H1 (cell line): ENCODE results near the gene ANKRD53. TPM values are rescaled to one million over a fixed set of nuclear protein-coding genes. Genes with fewer than 3 reads are reported as not detected.

Experiments used
- CTCF ChIA-PET: fragments of 300-600 bp; sonication (Branson Sonifier 250); formaldehyde crosslinking; loops from one replicate; lab custom pipeline; 2021; ENCODE audit not compliant: partially characterized antibody; lab: Charles Lee
- POLR2A ChIA-PET: fragments of 300-600 bp; sonication (Branson Sonifier 250); formaldehyde crosslinking; loops from one replicate; lab custom pipeline; 2021; ENCODE audit warnings: inconsistent platforms; ENCODE audit not compliant: partially characterized antibody; lab: Charles Lee
- DNase-seq, 2 experiments: peaks; one replicate each; pipeline versions ENCODE4 v3.0.0 to v3.0.0-alpha.2; 2010 to 2022; ENCODE audit warnings: low spot score in 2 of 2, low read depth in 1 of 2, mixed read lengths in 1 of 2
- FAIRE-seq: peaks from 2 replicates; lab custom pipeline; 2011; peaks lifted over from hg19 to GRCh38; lab: Jason Lieb, UNC
- H2AFZ ChIP-seq: 2 replicates; pipeline ENCODE4 v1.8.1; 2012; ENCODE audit warnings: low read length, inconsistent platforms
- H2AK5ac ChIP-seq: 2 replicates; pipeline ENCODE4 v1.6.1; 2013; ENCODE audit warnings: low read depth, low read length
- H2BK120ac ChIP-seq: replicated peaks from 2 replicates; pipeline ENCODE3; 2013; ENCODE audit warnings: low read depth, low read length, inconsistent platforms
- H2BK12ac ChIP-seq: 2 replicates; pipeline ENCODE4 v1.6.1; 2013; ENCODE audit warnings: low read depth, low read length
- H2BK15ac ChIP-seq: 2 replicates; pipeline ENCODE4 v1.6.1; 2013; ENCODE audit warnings: low read length
- H2BK20ac ChIP-seq: 2 replicates; pipeline ENCODE4 v1.6.1; 2013; ENCODE audit warnings: low read length
- H2BK5ac ChIP-seq: 2 replicates; pipeline ENCODE4 v1.6.1; 2013; ENCODE audit warnings: low read depth, low read length
- H3K14ac ChIP-seq: 2 replicates; pipeline ENCODE4 v1.6.1; 2013; ENCODE audit warnings: inconsistent platforms; ENCODE audit not compliant: insufficient read length
- H3K18ac ChIP-seq: 2 replicates; pipeline ENCODE4 v1.6.1; 2013; ENCODE audit warnings: low read length; ENCODE audit errors: extremely low read depth
- H3K23ac ChIP-seq: 2 replicates; pipeline ENCODE4 v1.6.1; 2013; ENCODE audit warnings: inconsistent platforms; ENCODE audit not compliant: insufficient read length
- H3K23me2 ChIP-seq: 2 replicates; pipeline ENCODE4 v1.6.1; 2013; ENCODE audit warnings: low read depth, low read length
- H3K27ac ChIP-seq: 2 replicates; pipeline ENCODE4 v1.6.1; 2011; ENCODE audit warnings: low read depth, low read length, inconsistent platforms
- H3K27me3 ChIP-seq, 4 experiments: replicated peaks in 1 of 4; 1 replicate in 1 of 4; 2 replicates in 3 of 4; pipeline versions ENCODE4 v1.6.1 to v1.8.1; 2011 to 2013; ENCODE audit warnings: low read length in 3 of 4, mild to moderate bottlenecking in 3 of 4, inconsistent platforms in 2 of 4, mixed read lengths in 2 of 4, moderate library complexity in 1 of 4; ENCODE audit not compliant: control insufficient read depth in 3 of 4, insufficient read depth in 3 of 4; ENCODE audit errors: extremely low read depth in 1 of 4
- H3K36me3 ChIP-seq, 4 experiments: 2 replicates each; pipeline versions ENCODE4 v1.6.1 to v1.8.1; 2011 to 2013; ENCODE audit warnings: mild to moderate bottlenecking in 4 of 4, low read length in 3 of 4, moderate library complexity in 2 of 4, control low read depth in 1 of 4, inconsistent platforms in 1 of 4; ENCODE audit not compliant: insufficient read depth in 4 of 4, control insufficient read depth in 2 of 4
- H3K4ac ChIP-seq: replicated peaks from 2 replicates; pipeline ENCODE3; 2013; ENCODE audit warnings: low read length, low read depth, mixed read lengths, inconsistent platforms; ENCODE audit not compliant: insufficient read length
- H3K4me1 ChIP-seq, 4 experiments: replicated peaks in 1 of 4; 1 replicate in 1 of 4; 2 replicates in 3 of 4; pipeline versions ENCODE4 v1.6.1 to v1.8.1; 2011 to 2013; ENCODE audit warnings: low read length in 3 of 4, inconsistent platforms in 2 of 4, mixed read lengths in 1 of 4; ENCODE audit not compliant: insufficient read depth in 4 of 4, control insufficient read depth in 3 of 4
- H3K4me2 ChIP-seq, 2 experiments: 2 replicates each; pipeline versions ENCODE4 v1.6.1 to v1.8.1; 2011 to 2013; ENCODE audit warnings: low read depth in 2 of 2, low read length in 2 of 2, control low read depth in 1 of 2, inconsistent platforms in 1 of 2, mild to moderate bottlenecking in 1 of 2; ENCODE audit not compliant: insufficient read depth in 1 of 2
- H3K4me3 ChIP-seq, 4 experiments: fragments of 200-600, 300-600 bp in 1 of 4; sonication (generic), shearing (Covaris generic), sonication (Bioruptor Twin) in 1 of 4; 2 replicates each; pipeline versions ENCODE4 v1.5.1 to v1.8.1; 2011 to 2016; ENCODE audit warnings: low read length in 4 of 4, low read depth in 3 of 4, control low read depth in 2 of 4, inconsistent platforms in 2 of 4, mild to moderate bottlenecking in 2 of 4, mixed read lengths in 1 of 4, moderate library complexity in 1 of 4; ENCODE audit not compliant: insufficient read depth in 2 of 4; ENCODE audit errors: extremely low read depth in 1 of 4
- H3K56ac ChIP-seq: replicated peaks from 2 replicates; pipeline ENCODE3; 2013; ENCODE audit warnings: low read depth, mild to moderate bottlenecking, mixed read lengths, low read length, inconsistent platforms; ENCODE audit not compliant: insufficient read length
- H3K79me1 ChIP-seq: 2 replicates; pipeline ENCODE4 v1.6.1; 2013; ENCODE audit warnings: low read depth, low read length, control low read depth
- H3K79me2 ChIP-seq, 2 experiments: 2 replicates each; pipeline versions ENCODE4 v1.6.1 to v1.8.1; 2012 to 2013; ENCODE audit warnings: low read length in 2 of 2, mild to moderate bottlenecking in 2 of 2, inconsistent platforms in 1 of 2; ENCODE audit not compliant: insufficient read depth in 2 of 2, control insufficient read depth in 1 of 2
- H3K9ac ChIP-seq, 4 experiments: replicated peaks in 1 of 4; 1 replicate in 1 of 4; 2 replicates in 3 of 4; pipeline versions ENCODE4 v1.6.1 to v1.8.1; 2011 to 2013; ENCODE audit warnings: low read depth in 3 of 4, low read length in 3 of 4, control low read depth in 2 of 4, mild to moderate bottlenecking in 2 of 4, moderate library complexity in 2 of 4, inconsistent platforms in 1 of 4; ENCODE audit errors: extremely low read depth in 1 of 4
- H3K9me3 ChIP-seq, 2 experiments: 2 replicates each; pipeline versions ENCODE4 v1.6.1 to v1.8.1; 2012 to 2013; ENCODE audit warnings: mild to moderate bottlenecking in 2 of 2, moderate library complexity in 2 of 2, control low read depth in 1 of 2, inconsistent platforms in 1 of 2, low read depth in 1 of 2, low read length in 1 of 2, mixed read lengths in 1 of 2; ENCODE audit not compliant: insufficient read depth in 2 of 2
- H4K20me1 ChIP-seq, 2 experiments: replicated peaks in 1 of 2; 2 replicates each; pipeline versions ENCODE3 to v1.8.1; 2011 to 2013; ENCODE audit warnings: inconsistent platforms in 2 of 2, low read length in 2 of 2, mild to moderate bottlenecking in 1 of 2; ENCODE audit not compliant: insufficient read depth in 2 of 2, control insufficient read depth in 1 of 2
- H4K5ac ChIP-seq: 2 replicates; pipeline ENCODE4 v1.6.1; 2013; ENCODE audit warnings: low read length, low read depth, mixed read lengths, inconsistent platforms; ENCODE audit not compliant: insufficient read length
- H4K8ac ChIP-seq: 2 replicates; pipeline ENCODE4 v1.8.0; 2013; ENCODE audit warnings: mild to moderate bottlenecking, moderate library complexity, low read length, inconsistent platforms; ENCODE audit not compliant: insufficient read depth; ENCODE audit errors: extremely low read depth
- H4K91ac ChIP-seq: replicated peaks from 2 replicates; pipeline ENCODE3; 2013; ENCODE audit warnings: low read length, mixed read lengths, inconsistent platforms; ENCODE audit not compliant: insufficient read length
- ASH2L ChIP-seq: fragments of 200-600, 300-600 bp; sonication (generic); IDR thresholded peaks from one replicate; pipeline ENCODE4 v1.7.1; 2017; ENCODE audit warnings: low read length
- ATF2 ChIP-seq: IDR thresholded peaks from 2 replicates; pipeline ENCODE4 v1.6.1; 2012; ENCODE audit warnings: low read length, inconsistent platforms
- BCL11A ChIP-seq, 2 experiments: IDR thresholded peaks; one replicate each; pipeline ENCODE4 v1.6.1; 2011; ENCODE audit warnings: low read depth in 2 of 2, low read length in 2 of 2, mild to moderate bottlenecking in 2 of 2
- CBX8 ChIP-seq: fragments of 300-800, 300-1000 bp; sonication (generic); IDR thresholded peaks from 2 replicates; pipeline ENCODE4 v1.7.1; 2016; ENCODE audit warnings: low read depth, low read length, borderline replicate concordance
- CEBPB ChIP-seq: IDR thresholded peaks from 2 replicates; pipeline ENCODE4 v1.6.1; 2012; ENCODE audit warnings: low read depth, low read length
- CHD1 ChIP-seq: IDR thresholded peaks from 2 replicates; pipeline ENCODE4 v1.6.1; 2012; ENCODE audit warnings: low read depth, low read length, improper control_type of control experiment
- KDM1A ChIP-seq: fragments of 200-600, 300-600 bp; sonication (generic); IDR thresholded peaks from 2 replicates; pipeline ENCODE4 v1.7.1; 2016; ENCODE audit warnings: mild to moderate bottlenecking, low read length, borderline replicate concordance
- NANOG ChIP-seq: IDR thresholded peaks from 2 replicates; pipeline ENCODE4 v1.6.1; 2011; ENCODE audit warnings: low read length, low read depth, mild to moderate bottlenecking, inconsistent platforms; ENCODE audit not compliant: insufficient read depth, poor library complexity, severe bottlenecking
- POLR2AphosphoS5 ChIP-seq: IDR thresholded peaks from 2 replicates; pipeline ENCODE4 v1.6.1; 2011; ENCODE audit warnings: low read depth, low read length
- RBBP5 ChIP-seq: IDR thresholded peaks from 2 replicates; pipeline ENCODE4 v1.7.1; 2012; ENCODE audit warnings: low read depth, mild to moderate bottlenecking, inconsistent platforms, low read length, moderate library complexity, borderline replicate concordance
- SAP30 ChIP-seq: fragments of 300-600 bp; sonication (generic); IDR thresholded peaks from 2 replicates; pipeline ENCODE4 v1.7.1; 2012; ENCODE audit warnings: low read length, moderate library complexity, mild to moderate bottlenecking, inconsistent platforms; ENCODE audit not compliant: insufficient read depth, insufficient replicate concordance
- SIX5 ChIP-seq: IDR thresholded peaks from 2 replicates; pipeline ENCODE4 v1.6.1; 2011; ENCODE audit warnings: mild to moderate bottlenecking, low read depth, low read length
- SP4 ChIP-seq: IDR thresholded peaks from 2 replicates; pipeline ENCODE4 v1.6.1; 2012; ENCODE audit warnings: low read length, inconsistent platforms
- WGBS, 2 experiments: shearing (Covaris generic) in 1 of 2; methylation state at CpG; one replicate each; pipeline versions ENCODE4 v1.1.6 to v1.1.7; 2013 to 2015; ENCODE audit warnings: low lambda C conversion rate in 2 of 2, mixed read lengths in 2 of 2, inconsistent platforms in 1 of 2, low coverage in 1 of 2, missing lambda C conversion rate in 1 of 2; ENCODE audit not compliant: insufficient replicate concordance in 2 of 2, insufficient coverage in 1 of 2, insufficient read length in 1 of 2; ENCODE audit errors: extremely low coverage in 1 of 2, missing lambda C conversion rate in 1 of 2; 5-methylcytosine and 5-hydroxymethylcytosine counted together
- polyA plus RNA-seq, 7 experiments: library from polyadenylated mRNA; depleted of rRNA in 3 of 7; stranded (reverse) in 5 of 7; unstranded in 2 of 7; fragments of >200 nt in 5 of 7; fragments of 200-250 nt in 2 of 7; gene quantifications; 1 replicate in 5 of 7; 2 replicates in 1 of 7; 4 replicates in 1 of 7; pipeline versions ENCODE4 v1.2.1 to v1.2.3, GENCODE V29; 2011 to 2013; ENCODE audit warnings: missing spikeins in 2 of 7, mixed read lengths in 2 of 7
- total RNA-seq: library from RNA; stranded (reverse); fragmentation: NEBNext Ultra II Directional; extraction: Animal tissue kit (Norgen Biotek cat#: 25700); gene quantifications from 2 replicates; pipeline ENCODE4 v1.2.1, GENCODE V29; 2021

ANKRD53 gene
- total and polyA plus RNA-seq, 2 of the 8 experiments (the other 6 are each of a cell fraction or from before 2014, with no cell fraction given), result 0.39 to 0.70 TPM

GRCh38 chr2:70995426-70995729 lies 16.9 kb downstream of the ANKRD53 start:
- Histone ChIP-seq H2BK15ac (no peak overlapping the region), H2BK5ac (no peak overlapping the region), H3K56ac (no peak overlapping the region), H3K4ac (no peak overlapping the region), H3K9me3 (no peaks in the 10 kb centered on the region), H2BK120ac (no peak overlapping the region), H3K4me2 (peak overlapping the region; percentile 94 to 98), H3K4me3 (peak overlapping the region; percentile 71 to 90 (median 76)), H3K23me2 (peaks cover 11% of the 10 kb centered on the region), H3K23ac (no peak overlapping the region), H2AK5ac (no peak overlapping the region), H3K27me3 (peaks cover 0 to 7% (median 0%) of the 10 kb centered on the region in 4 experiments; a peak in 4 of 7 replicates), H4K91ac (no peak overlapping the region), H4K8ac (no peak overlapping the region; the same call in 1 of the 2 replicates), H4K5ac (no peak overlapping the region), H3K79me1 (peaks cover 13% of the 10 kb centered on the region), H3K79me2 (peaks cover 0 to 13% of the 10 kb centered on the region in 2 experiments; a peak in 2 of 4 replicates), H3K36me3 (no peaks in the 10 kb centered on the region), H2BK20ac (no peak overlapping the region), H3K18ac (no peak overlapping the region), H3K4me1 (peaks cover 0 to 5% (median 3%) of the 10 kb centered on the region in 4 experiments; a peak in 3 of 7 replicates), H4K20me1 (peaks cover 3 to 18% of the 10 kb centered on the region in 2 experiments), H2AFZ (peak overlapping the region; percentile 93), H2BK12ac (no peak overlapping the region), H3K14ac (no peak overlapping the region), H3K27ac (no peak overlapping the region), H3K9ac (peak overlapping the region in 2 of 4 experiments; percentile 10 to 25; a peak in 3 of 7 replicates)
- POLR2A ChIA-PET, result no interaction called here
- CTCF ChIA-PET, result no interaction called here
- FAIRE-seq (no peak), DNase-seq (no peak)
- 7% methylated on average over 11 of the region's 11 CpGs; no CpG with 5 or more reads in 1 of the 2 experiments for WGBS, 2 experiments
- TF ChIP-seq SIX5 (no peak), KDM1A (no peak), SP4 (no peak), CHD1 (no peak), RBBP5 (0 out of 2 replicates have a peak, but pooled peaks have one; percentile 10), NANOG (no peak), CBX8 (no peak), SAP30 (no peak), ASH2L (peak; percentile 39), ATF2 (no peak), CEBPB (no peak), POLR2AphosphoS5 (no peak), BCL11A (IDR thresholded peaks at IDR 0.05; ENCODE audit: low read depth in 2 of 2, low read length in 2 of 2) (no peak)
